GOT3 (cell line): ENCODE results near the gene TSGA10.
A peak's percentile ranks its signal among the peaks of the same experiment; 100 is the strongest.
"Not testable (repeated sequence)": the region's sequence is repeated elsewhere in the genome, so short reads cannot be mapped to it uniquely, and the experiment has no call there.

ENCODE experiments used
- DNase-seq: peaks from one replicate; lab custom pipeline; 2025; ENCODE audit warnings: mixed read lengths; lab: John Stamatoyannopoulos, UW

TSGA10 gene

GRCh38 chr2:99152199-99152895 is 2.4 kb downstream of the TSGA10 start:
- DNase-seq: no peak

- DNase-seq: no peak
Measured at GRCh38 chr2:99150706-99151105, 4.0 kb downstream of the TSGA10 start.

- DNase-seq: peak; percentile 75
Measured at GRCh38 chr2:99141110-99142108, 13.3 kb downstream of the TSGA10 start, which contains the start of gene C2orf15. Gene C2orf15 (plus strand): TSS chr2:99141707. CDS start chr2:99150559, 8,852 bp downstream.

GRCh38 chr2:99140860-99141109 is 14.0 kb downstream of the TSGA10 start:
- no peak for DNase-seq

- DNase-seq: no peak
Measured at GRCh38 chr2:99140056-99140859, 14.5 kb downstream of the TSGA10 start.

- no peak for DNase-seq
Measured at GRCh38 chr2:99139003-99139402, 15.7 kb downstream of the TSGA10 start.

- DNase-seq: not testable (repeated sequence)
Measured at GRCh38 chr2:99135044-99135556, 19.6 kb downstream of the TSGA10 start.

- DNase-seq: no peak
Measured at GRCh38 chr2:99127981-99128380, 26.8 kb downstream of the TSGA10 start.

- DNase-seq: no peak
Measured at GRCh38 chr2:99112617-99113016, 42.1 kb downstream of the TSGA10 start.

- no peak for DNase-seq
Measured at GRCh38 chr2:99111945-99112344, 42.8 kb downstream of the TSGA10 start.

- no peak for DNase-seq
Measured at GRCh38 chr2:99111236-99111635, 43.5 kb downstream of the TSGA10 start.

GRCh38 chr2:99106913-99107312 is 47.8 kb downstream of the TSGA10 start:
- no peak for DNase-seq

GRCh38 chr2:99104006-99104405 is 50.7 kb downstream of the TSGA10 start:
- DNase-seq: no peak

- DNase-seq: no peak
Measured at GRCh38 chr2:99101697-99102096, 53.0 kb downstream of the TSGA10 start.

- no peak for DNase-seq
Measured at GRCh38 chr2:99096728-99097127, 58.0 kb downstream of the TSGA10 start.

GRCh38 chr2:99088017-99088416 is 66.7 kb downstream of the TSGA10 start:
- no peak for DNase-seq

GRCh38 chr2:99086385-99086784 is 68.4 kb downstream of the TSGA10 start:
- DNase-seq: no peak

GRCh38 chr2:99085421-99085820 is 69.3 kb downstream of the TSGA10 start:
- no peak for DNase-seq

- DNase-seq: no peak
Measured at GRCh38 chr2:99084256-99084655, 70.5 kb downstream of the TSGA10 start.

- no peak for DNase-seq
Measured at GRCh38 chr2:99081891-99082290, 72.9 kb downstream of the TSGA10 start.

GRCh38 chr2:99079226-99079625 is 75.5 kb downstream of the TSGA10 start:
- no peak for DNase-seq

GRCh38 chr2:99072551-99072950 is 82.2 kb downstream of the TSGA10 start:
- no peak for DNase-seq
